Measurements from ENCODE around the gene SCN4B.

SCN4B gene

DNA sequence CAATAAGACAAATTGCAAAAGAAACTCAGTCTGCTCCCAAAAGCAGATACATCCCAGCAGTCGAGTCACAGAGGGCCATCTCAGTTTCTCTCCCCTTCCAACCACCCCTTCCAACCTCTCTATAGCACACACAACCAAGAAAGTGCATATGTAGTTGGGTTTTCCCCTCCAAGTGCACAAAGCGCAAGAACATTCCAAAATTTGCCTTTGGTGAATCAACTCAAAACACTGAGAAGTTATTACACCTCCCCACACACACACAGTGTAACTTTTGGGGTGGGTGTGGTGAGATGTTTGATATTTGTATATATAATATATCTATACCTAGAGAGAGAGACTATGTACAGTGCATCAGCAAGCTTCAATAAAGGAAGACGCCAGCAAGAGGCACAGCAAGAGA lies 10.2 kb upstream of the SCN4B start:
- Histone ChIP-seq H3K27me3 (ENCODE audit: insufficient read depth, poor library complexity, severe bottlenecking) (no peaks in the 10 kb centered on the region), H3K4me3 (replicated peaks; ENCODE audit: insufficient read depth, low read length) (no peak overlapping the region), H3K27ac (replicated peaks) (no peak overlapping the region)
- DNase-seq (ENCODE audit: low read depth in 1 of 2, low spot score in 1 of 2): no peak
- TF ChIP-seq, protein P1, sequence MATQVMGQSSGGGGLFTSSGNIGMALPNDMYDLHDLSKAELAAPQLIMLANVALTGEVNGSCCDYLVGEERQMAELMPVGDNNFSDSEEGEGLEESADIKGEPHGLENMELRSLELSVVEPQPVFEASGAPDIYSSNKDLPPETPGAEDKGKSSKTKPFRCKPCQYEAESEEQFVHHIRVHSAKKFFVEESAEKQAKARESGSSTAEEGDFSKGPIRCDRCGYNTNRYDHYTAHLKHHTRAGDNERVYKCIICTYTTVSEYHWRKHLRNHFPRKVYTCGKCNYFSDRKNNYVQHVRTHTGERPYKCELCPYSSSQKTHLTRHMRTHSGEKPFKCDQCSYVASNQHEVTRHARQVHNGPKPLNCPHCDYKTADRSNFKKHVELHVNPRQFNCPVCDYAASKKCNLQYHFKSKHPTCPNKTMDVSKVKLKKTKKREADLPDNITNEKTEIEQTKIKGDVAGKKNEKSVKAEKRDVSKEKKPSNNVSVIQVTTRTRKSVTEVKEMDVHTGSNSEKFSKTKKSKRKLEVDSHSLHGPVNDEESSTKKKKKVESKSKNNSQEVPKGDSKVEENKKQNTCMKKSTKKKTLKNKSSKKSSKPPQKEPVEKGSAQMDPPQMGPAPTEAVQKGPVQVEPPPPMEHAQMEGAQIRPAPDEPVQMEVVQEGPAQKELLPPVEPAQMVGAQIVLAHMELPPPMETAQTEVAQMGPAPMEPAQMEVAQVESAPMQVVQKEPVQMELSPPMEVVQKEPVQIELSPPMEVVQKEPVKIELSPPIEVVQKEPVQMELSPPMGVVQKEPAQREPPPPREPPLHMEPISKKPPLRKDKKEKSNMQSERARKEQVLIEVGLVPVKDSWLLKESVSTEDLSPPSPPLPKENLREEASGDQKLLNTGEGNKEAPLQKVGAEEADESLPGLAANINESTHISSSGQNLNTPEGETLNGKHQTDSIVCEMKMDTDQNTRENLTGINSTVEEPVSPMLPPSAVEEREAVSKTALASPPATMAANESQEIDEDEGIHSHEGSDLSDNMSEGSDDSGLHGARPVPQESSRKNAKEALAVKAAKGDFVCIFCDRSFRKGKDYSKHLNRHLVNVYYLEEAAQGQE (IDR thresholded peaks at IDR 0.05; ENCODE audit: insufficient replicate concordance, low read depth): no peak
- TF ChIP-seq POLR2AphosphoS5 (IDR thresholded peaks at IDR 0.05; ENCODE audit: low read depth) (no peak), GABPA (IDR thresholded peaks at IDR 0.05; ENCODE audit: low read depth) (no peak), SPI1 (IDR thresholded peaks at IDR 0.05; ENCODE audit: borderline replicate concordance, low read depth) (no peak)
- TF ChIP-seq, protein P2, sequence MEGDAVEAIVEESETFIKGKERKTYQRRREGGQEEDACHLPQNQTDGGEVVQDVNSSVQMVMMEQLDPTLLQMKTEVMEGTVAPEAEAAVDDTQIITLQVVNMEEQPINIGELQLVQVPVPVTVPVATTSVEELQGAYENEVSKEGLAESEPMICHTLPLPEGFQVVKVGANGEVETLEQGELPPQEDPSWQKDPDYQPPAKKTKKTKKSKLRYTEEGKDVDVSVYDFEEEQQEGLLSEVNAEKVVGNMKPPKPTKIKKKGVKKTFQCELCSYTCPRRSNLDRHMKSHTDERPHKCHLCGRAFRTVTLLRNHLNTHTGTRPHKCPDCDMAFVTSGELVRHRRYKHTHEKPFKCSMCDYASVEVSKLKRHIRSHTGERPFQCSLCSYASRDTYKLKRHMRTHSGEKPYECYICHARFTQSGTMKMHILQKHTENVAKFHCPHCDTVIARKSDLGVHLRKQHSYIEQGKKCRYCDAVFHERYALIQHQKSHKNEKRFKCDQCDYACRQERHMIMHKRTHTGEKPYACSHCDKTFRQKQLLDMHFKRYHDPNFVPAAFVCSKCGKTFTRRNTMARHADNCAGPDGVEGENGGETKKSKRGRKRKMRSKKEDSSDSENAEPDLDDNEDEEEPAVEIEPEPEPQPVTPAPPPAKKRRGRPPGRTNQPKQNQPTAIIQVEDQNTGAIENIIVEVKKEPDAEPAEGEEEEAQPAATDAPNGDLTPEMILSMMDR (IDR thresholded peaks at IDR 0.05; ENCODE audit: insufficient read depth, low read length): no peak

DNA sequence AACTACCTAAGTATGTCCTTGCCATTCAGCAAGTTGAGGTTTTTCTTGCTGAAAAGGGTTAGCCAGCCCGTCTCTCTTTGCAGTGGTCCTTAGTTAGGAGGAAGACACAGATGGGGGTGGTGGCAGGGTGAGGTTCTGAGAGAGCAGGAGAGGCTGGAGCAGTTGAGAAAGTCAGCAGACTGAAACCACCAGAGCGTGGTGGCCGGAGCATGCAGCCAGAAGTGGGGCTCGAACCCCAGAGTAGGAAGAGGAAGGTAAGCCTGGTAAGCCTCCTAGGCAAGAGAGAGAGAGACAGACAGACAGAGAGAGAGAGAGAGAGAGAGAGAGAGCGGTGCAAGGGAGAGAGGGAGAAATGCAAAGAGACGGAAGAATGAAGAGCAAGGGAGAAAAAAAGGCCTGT lies 9.2 kb upstream of the SCN4B start:
- Histone ChIP-seq H3K27me3 (ENCODE audit: insufficient read depth, poor library complexity, severe bottlenecking) (peaks cover 8% of the 10 kb centered on the region), H3K27ac (replicated peaks) (no peak overlapping the region), H3K4me3 (replicated peaks; ENCODE audit: insufficient read depth, low read length) (no peak overlapping the region)
- DNase-seq (ENCODE audit: low read depth in 1 of 2, low spot score in 1 of 2): no peak
- TF ChIP-seq, protein P1 (IDR thresholded peaks at IDR 0.05; ENCODE audit: insufficient replicate concordance, low read depth): no peak
- TF ChIP-seq SPI1 (IDR thresholded peaks at IDR 0.05; ENCODE audit: borderline replicate concordance, low read depth) (no peak), POLR2AphosphoS5 (IDR thresholded peaks at IDR 0.05; ENCODE audit: low read depth) (no peak), GABPA (IDR thresholded peaks at IDR 0.05; ENCODE audit: low read depth) (no peak)
- TF ChIP-seq, protein P2 (IDR thresholded peaks at IDR 0.05; ENCODE audit: insufficient read depth, low read length): no peak

DNA sequence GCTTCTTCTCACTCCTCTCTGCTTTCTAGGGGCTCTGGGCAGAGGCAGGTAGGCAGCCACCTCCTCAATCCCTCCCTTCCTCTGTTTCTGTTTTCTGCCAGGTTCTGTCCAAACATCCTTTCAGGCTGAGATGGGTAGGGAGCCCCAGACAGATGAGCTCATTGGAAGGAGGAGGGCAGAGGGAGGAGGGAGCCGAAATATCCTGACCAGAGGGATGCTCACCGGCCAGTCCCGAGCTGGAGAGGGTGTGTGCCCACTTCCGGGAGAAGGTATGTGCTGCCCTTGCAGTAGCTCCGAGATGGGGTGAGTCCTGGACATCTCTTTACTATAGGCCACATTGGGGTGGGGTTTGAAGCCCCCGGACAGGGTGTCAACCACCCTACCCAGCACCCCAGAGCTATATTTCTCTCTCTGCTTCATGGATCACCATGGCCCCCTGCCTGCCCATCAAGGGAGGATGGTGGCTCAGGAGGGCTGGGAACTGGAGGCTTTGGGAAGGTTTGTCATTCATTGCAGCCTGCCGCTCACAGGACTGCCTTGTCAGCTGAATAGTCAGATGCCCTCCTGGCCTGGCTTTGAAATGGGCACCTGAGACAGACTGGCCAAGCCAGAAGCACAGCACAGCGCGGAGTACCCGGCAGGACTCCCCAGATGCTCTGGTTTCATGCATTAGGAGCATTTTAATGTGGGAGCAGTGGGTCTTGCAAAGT lies 4.7 kb upstream of the SCN4B start:
- TF ChIP-seq, protein P1 (IDR thresholded peaks at IDR 0.05; ENCODE audit: insufficient replicate concordance, low read depth): no peak
- no peak for TF ChIP-seq POLR2AphosphoS5 (IDR thresholded peaks at IDR 0.05; ENCODE audit: low read depth)
- TF ChIP-seq SPI1 (IDR thresholded peaks at IDR 0.05; ENCODE audit: borderline replicate concordance, low read depth): no peak
- no peak for TF ChIP-seq GABPA (IDR thresholded peaks at IDR 0.05; ENCODE audit: low read depth)
- TF ChIP-seq, protein P2 (IDR thresholded peaks at IDR 0.05; ENCODE audit: insufficient read depth, low read length): no peak
- no peak overlapping the region for H3K4me3 ChIP-seq (replicated peaks; ENCODE audit: insufficient read depth, low read length)
- H3K27me3 ChIP-seq (ENCODE audit: insufficient read depth, poor library complexity, severe bottlenecking): peaks cover 39% of the 10 kb centered on the region

More for the DNA sequence above, 4.7 kb upstream of the SCN4B start:
- DNase-seq (ENCODE audit: low read depth in 1 of 2, low spot score in 1 of 2): no peak
- no peak overlapping the region for H3K27ac ChIP-seq (replicated peaks)
